Naive thymus-derived CD8-positive, alpha-beta T cell (primary cell): ENCODE data around the gene C1QTNF12. TPM values are rescaled to one million over a fixed set of nuclear protein-coding genes. Genes with fewer than 3 reads are reported as not detected.
"Not testable (repeated sequence)": the region's sequence is repeated elsewhere in the genome, so short reads cannot be mapped to it uniquely, and the experiment has no call there.

ENCODE experiments used
- ATAC-seq, 2 donors: fragments of 150-1000 bp; cut with Tn5 transposase in 1 of 2; sonication (Bioruptor Pico), chemical (Tn5 transposase) in 1 of 2; 1 replicate in 1 of 2; 2 replicates in 1 of 2; pipeline ENCODE4 v1.10.0; 2021; ENCODE audit warnings: mild to moderate bottlenecking in 2 of 2, moderate library complexity in 2 of 2
- POLR2A ChIA-PET: fragments of 350-600 bp; sonication (Branson Sonifier 250); formaldehyde crosslinking; loops from one replicate; lab custom pipeline; 2021; ENCODE audit warnings: antibody characterized with exemption; lab: Charles Lee
- DNase-seq, 10 donors: peaks; one replicate each; pipeline versions ENCODE4 v3.0.0 to v3.0.0-alpha.2; 2020 to 2022
- H3K27ac Mint-ChIP-seq, 10 donors: one replicate each; pipeline ENCODE4 v1.8.0; 2020 to 2022; ENCODE audit warnings: mild to moderate bottlenecking in 10 of 10, mixed read lengths in 10 of 10, moderate library complexity in 4 of 10, inconsistent platforms in 1 of 10
- H3K27me3 Mint-ChIP-seq, 5 donors: one replicate each; pipeline ENCODE4 v1.8.0; 2021 to 2022; ENCODE audit warnings: mixed read lengths in 5 of 5
- H3K36me3 Mint-ChIP-seq, 3 donors: one replicate each; pipeline ENCODE4 v1.8.0; 2020 to 2022; ENCODE audit warnings: mixed read lengths in 3 of 3, mild to moderate bottlenecking in 2 of 3, inconsistent platforms in 1 of 3
- H3K4me1 Mint-ChIP-seq, 4 donors: one replicate each; pipeline ENCODE4 v1.8.0; 2021 to 2022; ENCODE audit warnings: mixed read lengths in 4 of 4
- H3K4me3 Mint-ChIP-seq, 10 donors: one replicate each; pipeline ENCODE4 v1.8.0; 2020 to 2022; ENCODE audit warnings: mild to moderate bottlenecking in 10 of 10, mixed read lengths in 10 of 10, moderate library complexity in 6 of 10, inconsistent platforms in 1 of 10
- H3K9me3 Mint-ChIP-seq, 9 donors: one replicate each; pipeline ENCODE4 v1.8.0; 2020 to 2022; ENCODE audit warnings: mixed read lengths in 9 of 9, mild to moderate bottlenecking in 3 of 9, inconsistent platforms in 1 of 9, moderate library complexity in 1 of 9
- polyA plus RNA-seq, 3 donors: library from polyadenylated mRNA; unstranded; fragments of 300-500 nt; fragmentation: Illumina TruSeq; gene quantifications; one replicate each; pipeline ENCODE4 v1.2.3, GENCODE V29; 2021
- total RNA-seq, 8 experiments: library from RNA in 2 of 8; stranded (reverse) in 2 of 8; gene quantifications; one replicate each; pipeline ENCODE4 v1.2.3 and lab custom pipeline; 2021 to 2026

C1QTNF12 gene
- total and polyA plus RNA-seq, 5 experiments from 2014 or later, result 0.22 to 7.1 (median 5.0) TPM; not detected in 2

- Mint-ChIP-seq H3K9me3 (no peaks in the 10 kb centered on the region), H3K4me3 (no peak overlapping the region), H3K27ac (no peak overlapping the region), H3K4me1 (peaks cover 9 to 37% (median 25%) of the 10 kb centered on the region in 4 donors), H3K36me3 (peaks cover 0 to 42% (median 0%) of the 10 kb centered on the region in 3 donors), H3K27me3 (no peaks in the 10 kb centered on the region)
- no peak for ATAC-seq
- POLR2A ChIA-PET, result no interaction called here
- DNase-seq, result no peak
These were observed 7.6 kb upstream of the C1QTNF12 start for GRCh38 chr1:1253972-1254666.

- Mint-ChIP-seq H3K4me1 (peaks cover 9 to 37% (median 23%) of the 10 kb centered on the region in 4 donors), H3K4me3 (no peak overlapping the region), H3K36me3 (peaks cover 0 to 39% (median 0%) of the 10 kb centered on the region in 3 donors), H3K9me3 (no peaks in the 10 kb centered on the region), H3K27me3 (no peaks in the 10 kb centered on the region), H3K27ac (peak overlapping the region in 4 of 10 donors; percentile 31 to 80 (median 73))
- DNase-seq (no peak), ATAC-seq (no peak)
- POLR2A ChIA-PET, result interaction anchor here (1.3 kb wide), 1 partner anchor 21 kb away, joined by 4 read pairs; the partner anchor contains the start of gene B3GALT6
These were observed 6.8 kb upstream of the C1QTNF12 start for GRCh38 chr1:1253314-1253713.

- H3K9me3 Mint-ChIP-seq, result no peaks in the 10 kb centered on the region
- POLR2A ChIA-PET, result interaction anchor here (0.8 to 1.8 kb wide), 15 partner anchors 8 to 309 kb away, joined by 3 to 8 read pairs (median 3); partner anchors contain the start of genes B3GALT6, C1orf159, TNFRSF4 and UBE2J2
- H3K4me3 Mint-ChIP-seq, result peak overlapping the region; percentile 41 to 90 (median 76)
- peak; percentile 98 to 99 for ATAC-seq
- DNase-seq, result peak in 9 of 10 donors; percentile 45 to 88 (median 79)
- H3K36me3 Mint-ChIP-seq, result peaks cover 0 to 20% (median 0%) of the 10 kb centered on the region in 3 donors
- peaks cover 0 to 1% (median 0%) of the 10 kb centered on the region in 5 donors for H3K27me3 Mint-ChIP-seq
- peak overlapping the region; percentile 83 to 98 (median 95) for H3K27ac Mint-ChIP-seq
- H3K4me1 Mint-ChIP-seq, result peaks cover 6 to 30% (median 21%) of the 10 kb centered on the region in 4 donors
These were observed 4.3 kb upstream of the C1QTNF12 start for GRCh38 chr1:1250786-1251284.

- Mint-ChIP-seq H3K4me3 (peak overlapping the region in 1 of 10 donors; percentile 27), H3K4me1 (peaks cover 6 to 26% (median 21%) of the 10 kb centered on the region in 4 donors), H3K27ac (peak overlapping the region in 2 of 10 donors; percentile 46 to 48)
- H3K36me3 Mint-ChIP-seq, H3K27me3 Mint-ChIP-seq, DNase-seq, ATAC-seq, H3K9me3 Mint-ChIP-seq: not testable (repeated sequence)
- POLR2A ChIA-PET, result interaction anchor here (0.6 to 0.9 kb wide), 2 partner anchors 10 to 134 kb away, joined by 3 to 6 read pairs; no protein-coding TSS in a partner anchor
These were observed 1.7 kb upstream of the C1QTNF12 start for GRCh38 chr1:1248009-1248913.

GRCh38 chr1:1247341-1247913, 905 bp upstream of the C1QTNF12 start:
- Mint-ChIP-seq H3K4me1 (peaks cover 5 to 17% (median 17%) of the 10 kb centered on the region in 4 donors), H3K9me3 (no peaks in the 10 kb centered on the region), H3K27me3 (peaks cover 0 to 1% (median 0%) of the 10 kb centered on the region in 5 donors), H3K36me3 (no peaks in the 10 kb centered on the region), H3K4me3 (peak overlapping the region in 2 of 10 donors; percentile 11 to 20), H3K27ac (peak overlapping the region in 1 of 10 donors; percentile 48)
- ATAC-seq, result no peak
- POLR2A ChIA-PET, result interaction anchor here (0.5 to 0.9 kb wide), 2 partner anchors 10 to 235 kb away, joined by 3 to 4 read pairs; no protein-coding TSS in a partner anchor
- no peak for DNase-seq

- peaks cover 4 to 13% (median 13%) of the 10 kb centered on the region in 4 donors for H3K4me1 Mint-ChIP-seq
- POLR2A ChIA-PET, result interaction anchor here (0.6 kb wide), 1 partner anchor 160 kb away, joined by 4 read pairs; no protein-coding TSS in a partner anchor
- no peak for ATAC-seq
- peak overlapping the region in 2 of 10 donors; percentile 24 to 29 for H3K4me3 Mint-ChIP-seq
- no peaks in the 10 kb centered on the region for H3K36me3 Mint-ChIP-seq
- no peaks in the 10 kb centered on the region for H3K9me3 Mint-ChIP-seq
- H3K27ac Mint-ChIP-seq, result no peak overlapping the region
- DNase-seq, result no peak
- H3K27me3 Mint-ChIP-seq, result peaks cover 0 to 1% (median 0%) of the 10 kb centered on the region in 5 donors
These were observed 525 bp downstream of the C1QTNF12 start for GRCh38 chr1:1245817-1246576.

GRCh38 chr1:1245178-1245816, 1.2 kb downstream of the C1QTNF12 start:
- H3K4me3 Mint-ChIP-seq, result no peak overlapping the region
- H3K4me1 Mint-ChIP-seq, result peaks cover 2 to 7% (median 7%) of the 10 kb centered on the region in 4 donors
- H3K27me3 Mint-ChIP-seq, result peaks cover 0 to 1% (median 0%) of the 10 kb centered on the region in 5 donors
- POLR2A ChIA-PET, result no interaction called here
- no peak for DNase-seq
- H3K9me3 Mint-ChIP-seq, result no peaks in the 10 kb centered on the region
- ATAC-seq, result no peak
- H3K36me3 Mint-ChIP-seq, result no peaks in the 10 kb centered on the region
- no peak overlapping the region for H3K27ac Mint-ChIP-seq

GRCh38 chr1:1244192-1244811, 2.2 kb downstream of the C1QTNF12 start:
- Mint-ChIP-seq H3K4me3 (no peak overlapping the region), H3K4me1 (peaks cover 0 to 2% (median 0%) of the 10 kb centered on the region in 4 donors), H3K27ac (no peak overlapping the region), H3K9me3 (no peaks in the 10 kb centered on the region), H3K27me3 (peaks cover 0 to 1% (median 0%) of the 10 kb centered on the region in 5 donors), H3K36me3 (no peaks in the 10 kb centered on the region)
- POLR2A ChIA-PET, result no interaction called here
- DNase-seq (peak in 1 of 10 donors; percentile 30), ATAC-seq (no peak)

- H3K27ac Mint-ChIP-seq, result no peak overlapping the region
- H3K9me3 Mint-ChIP-seq, result no peaks in the 10 kb centered on the region
- no peaks in the 10 kb centered on the region for H3K36me3 Mint-ChIP-seq
- peaks cover 0 to 1% (median 0%) of the 10 kb centered on the region in 5 donors for H3K27me3 Mint-ChIP-seq
- no peak for DNase-seq
- peaks cover 0 to 2% (median 0%) of the 10 kb centered on the region in 4 donors for H3K4me1 Mint-ChIP-seq
- H3K4me3 Mint-ChIP-seq, result peak overlapping the region in 1 of 10 donors; percentile 20
- ATAC-seq, result no peak
- POLR2A ChIA-PET, result interaction anchor here (1.0 kb wide), 1 partner anchor 94 kb away, joined by 3 read pairs; no protein-coding TSS in a partner anchor
These were observed 2.7 kb downstream of the C1QTNF12 start for GRCh38 chr1:1243807-1244191.

GRCh38 chr1:1243266-1243660, 3.3 kb downstream of the C1QTNF12 start:
- no peak for ATAC-seq
- POLR2A ChIA-PET, result interaction anchor here (1.0 kb wide), 1 partner anchor 94 kb away, joined by 3 read pairs; no protein-coding TSS in a partner anchor
- peaks cover 0 to 1% (median 0%) of the 10 kb centered on the region in 5 donors for H3K27me3 Mint-ChIP-seq

More at GRCh38 chr1:1243266-1243660, 3.3 kb downstream of the C1QTNF12 start:
- Mint-ChIP-seq H3K4me3 (no peak overlapping the region), H3K36me3 (no peaks in the 10 kb centered on the region), H3K27ac (no peak overlapping the region), H3K4me1 (peaks cover 0 to 2% (median 0%) of the 10 kb centered on the region in 4 donors), H3K9me3 (no peaks in the 10 kb centered on the region)
- DNase-seq, result no peak
